Tibial artery (tissue), 4 donors: ENCODE data around the gene PSRC1.

Experiments
- DNase-seq, 2 donors: peaks; one replicate each; pipeline ENCODE4 v3.0.0-alpha.2; 2019
- H3K27ac ChIP-seq, 2 donors: fragments of 200-600 bp; sonication (generic) in 1 of 2; 1 replicate in 1 of 2; 2 replicates in 1 of 2; pipeline ENCODE4 v1.5.1; 2018 to 2019; ENCODE audit warnings: mild to moderate bottlenecking in 1 of 2
- H3K27me3 ChIP-seq, 2 donors: fragments of 200-600 bp; sonication (generic) in 1 of 2; one replicate each; pipeline versions ENCODE4 v1.5.1 to v1.6.0; 2016 to 2019
- H3K36me3 ChIP-seq, 3 donors: fragments of 200-600 bp; sonication (generic) in 2 of 3; one replicate each; pipeline ENCODE4 v1.5.1; 2016 to 2019; ENCODE audit warnings: mild to moderate bottlenecking in 2 of 3
- H3K4me1 ChIP-seq, 4 donors: fragments of 200-600 bp; sonication (generic) in 2 of 4; 1 replicate in 3 of 4; 2 replicates in 1 of 4; pipeline ENCODE4 v1.5.1; 2016 to 2019
- H3K4me3 ChIP-seq, 2 donors: fragments of 200-600 bp; sonication (generic) in 1 of 2; 1 replicate in 1 of 2; 2 replicates in 1 of 2; pipeline ENCODE4 v1.5.1; 2018 to 2019; ENCODE audit warnings: mild to moderate bottlenecking in 2 of 2
- H3K9me3 ChIP-seq, 3 donors: fragments of 200-600 bp; sonication (generic) in 1 of 3; one replicate each; pipeline ENCODE4 v1.5.1; 2016 to 2019
- intact Hi-C: fragments of 100-400 bp; cut with DNase I; formaldehyde crosslinking; loops from one replicate; pipeline ENCODE4 v1.15.0; 2023; ENCODE audit warnings: low total_unique reads
- TF ChIP-seq, protein P1 (sequence below), 2 experiments: fragments of 200-600 bp in 1 of 2; fragments of 450-650 bp in 1 of 2; IDR thresholded peaks; one replicate each; pipeline ENCODE4 v1.5.1; 2017 to 2019; ENCODE audit warnings: antibody characterized with exemption in 2 of 2, mild to moderate bottlenecking in 1 of 2, moderate library complexity in 1 of 2

The PSRC1 gene

DNA sequence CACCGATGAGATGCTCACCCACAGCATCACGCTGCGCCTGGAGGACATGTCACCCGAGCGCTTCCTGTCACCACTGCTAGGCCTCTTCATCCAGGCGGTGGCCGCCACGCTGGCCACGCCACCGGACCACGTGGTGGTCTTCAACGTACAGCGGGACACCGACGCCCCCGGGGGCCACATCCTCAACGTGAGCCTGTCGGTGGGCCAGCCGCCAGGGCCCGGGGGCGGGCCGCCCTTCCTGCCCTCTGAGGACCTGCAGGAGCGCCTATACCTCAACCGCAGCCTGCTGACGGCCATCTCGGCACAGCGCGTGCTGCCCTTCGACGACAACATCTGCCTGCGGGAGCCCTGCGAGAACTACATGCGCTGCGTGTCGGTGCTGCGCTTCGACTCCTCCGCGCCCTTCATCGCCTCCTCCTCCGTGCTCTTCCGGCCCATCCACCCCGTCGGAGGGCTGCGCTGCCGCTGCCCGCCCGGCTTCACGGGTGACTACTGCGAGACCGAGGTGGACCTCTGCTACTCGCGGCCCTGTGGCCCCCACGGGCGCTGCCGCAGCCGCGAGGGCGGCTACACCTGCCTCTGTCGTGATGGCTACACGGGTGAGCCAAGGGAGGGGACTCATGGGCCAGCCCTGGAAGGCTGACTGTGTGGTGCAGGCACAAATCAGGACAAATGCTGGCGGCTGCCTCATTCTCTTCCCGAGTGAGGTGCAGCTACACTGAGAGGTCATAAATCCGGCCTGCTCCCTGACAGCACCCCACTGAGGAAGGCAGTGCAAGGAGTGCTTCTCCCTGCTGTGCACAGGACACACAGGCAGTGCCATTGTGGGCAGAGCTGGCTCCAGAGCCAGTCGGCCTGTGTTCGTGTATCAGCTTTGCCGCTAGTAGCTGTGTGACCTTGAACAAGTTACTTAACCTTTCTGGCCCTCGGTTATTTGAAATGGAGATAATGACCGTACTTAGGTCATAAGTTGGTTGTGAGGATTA, 24.2 kb downstream of the PSRC1 start:
- TF ChIP-seq, protein P1, sequence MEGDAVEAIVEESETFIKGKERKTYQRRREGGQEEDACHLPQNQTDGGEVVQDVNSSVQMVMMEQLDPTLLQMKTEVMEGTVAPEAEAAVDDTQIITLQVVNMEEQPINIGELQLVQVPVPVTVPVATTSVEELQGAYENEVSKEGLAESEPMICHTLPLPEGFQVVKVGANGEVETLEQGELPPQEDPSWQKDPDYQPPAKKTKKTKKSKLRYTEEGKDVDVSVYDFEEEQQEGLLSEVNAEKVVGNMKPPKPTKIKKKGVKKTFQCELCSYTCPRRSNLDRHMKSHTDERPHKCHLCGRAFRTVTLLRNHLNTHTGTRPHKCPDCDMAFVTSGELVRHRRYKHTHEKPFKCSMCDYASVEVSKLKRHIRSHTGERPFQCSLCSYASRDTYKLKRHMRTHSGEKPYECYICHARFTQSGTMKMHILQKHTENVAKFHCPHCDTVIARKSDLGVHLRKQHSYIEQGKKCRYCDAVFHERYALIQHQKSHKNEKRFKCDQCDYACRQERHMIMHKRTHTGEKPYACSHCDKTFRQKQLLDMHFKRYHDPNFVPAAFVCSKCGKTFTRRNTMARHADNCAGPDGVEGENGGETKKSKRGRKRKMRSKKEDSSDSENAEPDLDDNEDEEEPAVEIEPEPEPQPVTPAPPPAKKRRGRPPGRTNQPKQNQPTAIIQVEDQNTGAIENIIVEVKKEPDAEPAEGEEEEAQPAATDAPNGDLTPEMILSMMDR (IDR thresholded peaks at IDR 0.05), result no peak
- no peak overlapping the region for H3K27ac ChIP-seq

DNA sequence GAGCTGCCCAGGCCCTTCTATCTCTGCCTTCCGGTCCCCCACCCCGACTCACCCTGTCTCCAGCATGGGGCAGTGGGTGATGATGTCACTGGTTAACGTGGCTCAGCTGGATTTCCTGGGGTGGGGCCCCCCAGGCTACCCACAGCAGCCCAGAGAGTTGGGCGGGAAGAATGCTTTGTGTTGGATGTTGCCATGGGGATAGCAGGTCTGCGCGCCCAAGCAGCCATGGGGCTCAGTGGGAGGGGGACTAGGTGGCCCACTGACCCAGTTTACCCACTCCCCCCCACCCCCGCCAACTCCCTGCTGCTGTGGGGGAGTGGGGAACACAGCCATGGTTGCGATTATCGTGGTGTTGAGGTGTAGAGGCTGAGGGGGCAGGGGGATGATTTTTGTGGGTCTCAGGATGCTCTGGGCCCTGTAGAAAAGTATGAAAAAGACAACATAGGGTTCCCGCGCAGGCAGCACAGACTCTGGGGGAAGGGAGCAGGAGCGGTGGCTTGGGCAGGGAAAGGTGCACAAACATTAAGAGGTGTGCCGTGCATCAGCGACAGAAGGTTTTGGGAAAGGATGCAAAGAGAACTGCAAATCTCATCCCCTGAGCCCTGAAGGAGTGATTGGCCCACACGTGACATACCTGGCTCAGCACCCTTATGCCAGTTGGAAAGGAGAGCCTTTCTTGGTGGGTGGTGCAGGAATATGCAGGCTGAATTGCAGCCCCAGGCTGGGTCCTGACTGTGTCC, 25.1 kb downstream of the PSRC1 start:
- TF ChIP-seq, protein P1 (IDR thresholded peaks at IDR 0.05), result no peak
- Histone ChIP-seq H3K9me3 (no peaks in the 10 kb centered on the region), H3K27ac (no peak overlapping the region), H3K27me3 (no peaks in the 10 kb centered on the region), H3K4me1 (peaks cover 0 to 31% (median 23%) of the 10 kb centered on the region in 4 donors), H3K36me3 (peaks cover 0 to 26% (median 9%) of the 10 kb centered on the region in 3 donors), H3K4me3 (no peak overlapping the region)
- no peak for DNase-seq
- intact Hi-C loops, result no loop called here

More for the DNA sequence above, 24.2 kb downstream of the PSRC1 start:
- peaks cover 0 to 31% (median 16%) of the 10 kb centered on the region in 4 donors for H3K4me1 ChIP-seq
- no peaks in the 10 kb centered on the region for H3K27me3 ChIP-seq
- no peak for DNase-seq
- no peak overlapping the region for H3K4me3 ChIP-seq
- intact Hi-C loops, result no loop called here
- peaks cover 0 to 26% (median 9%) of the 10 kb centered on the region in 3 donors for H3K36me3 ChIP-seq
- no peaks in the 10 kb centered on the region for H3K9me3 ChIP-seq

DNA sequence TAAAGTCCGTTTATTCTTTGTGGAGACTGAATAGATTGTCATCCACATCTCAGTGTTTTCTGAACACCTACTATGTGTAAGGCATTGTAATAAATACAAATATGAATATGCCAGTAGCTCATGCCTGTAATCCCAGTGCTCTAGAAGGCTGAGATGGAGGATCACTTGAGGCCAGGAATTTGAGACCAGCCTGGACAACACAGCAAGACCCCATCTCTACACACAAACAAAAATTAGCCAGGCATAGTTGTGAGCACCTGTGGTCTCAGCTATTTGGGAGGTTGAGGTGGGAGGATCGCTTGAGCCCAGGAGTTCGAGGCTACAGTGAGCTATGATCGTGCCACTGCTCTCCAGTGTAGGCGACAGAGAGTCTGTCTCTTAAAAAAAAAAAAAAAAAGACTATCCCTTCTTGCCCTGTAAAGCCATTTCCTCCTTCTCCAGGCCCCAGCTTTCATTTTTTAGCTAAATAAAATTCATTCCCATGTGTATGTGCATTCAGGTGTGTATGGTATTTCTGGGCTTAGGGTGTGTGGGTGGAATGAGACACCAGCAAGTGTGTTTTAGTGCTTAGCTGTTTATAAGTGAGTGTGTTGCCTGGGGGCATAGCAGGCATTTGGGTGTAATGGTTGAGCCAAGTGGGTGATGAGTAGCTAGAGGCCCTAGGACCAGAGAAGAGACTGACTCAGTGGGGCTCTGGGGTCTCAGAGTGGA, 25.8 kb downstream of the PSRC1 start:
- no peak for DNase-seq
- H3K36me3 ChIP-seq, result peaks cover 0 to 26% (median 9%) of the 10 kb centered on the region in 3 donors
- no peak overlapping the region for H3K4me3 ChIP-seq
- no peaks in the 10 kb centered on the region for H3K9me3 ChIP-seq
- TF ChIP-seq, protein P1 (IDR thresholded peaks at IDR 0.05), result no peak
- H3K27ac ChIP-seq, result no peak overlapping the region
- no peaks in the 10 kb centered on the region for H3K27me3 ChIP-seq
- peaks cover 0 to 30% (median 22%) of the 10 kb centered on the region in 4 donors for H3K4me1 ChIP-seq
- intact Hi-C loops, result no loop called here

DNA sequence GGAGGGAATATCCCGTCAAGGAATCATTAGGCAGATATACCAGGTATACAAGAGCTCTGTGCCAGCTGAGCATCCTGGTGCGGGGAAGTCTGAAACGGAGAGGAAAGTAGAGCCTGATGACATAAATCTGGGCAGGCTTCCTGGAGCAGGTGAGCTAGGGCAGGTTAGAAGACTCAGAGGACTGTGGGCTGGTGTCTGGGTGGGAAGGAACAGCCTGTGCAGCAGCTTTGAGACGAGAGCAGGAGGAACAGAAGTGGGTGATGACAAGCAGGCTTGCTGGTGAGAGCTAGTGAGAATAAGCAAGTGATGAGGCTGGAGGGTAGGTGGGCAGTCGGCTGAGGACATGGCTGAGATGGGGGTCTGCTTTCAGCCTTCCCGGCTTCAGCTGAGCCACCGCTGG, 26.9 kb downstream of the PSRC1 start:
- TF ChIP-seq, protein P1 (IDR thresholded peaks at IDR 0.05), result no peak
- no peaks in the 10 kb centered on the region for H3K27me3 ChIP-seq
- peaks cover 0 to 30% (median 22%) of the 10 kb centered on the region in 4 donors for H3K4me1 ChIP-seq
- no peak for DNase-seq
- no peak overlapping the region for H3K27ac ChIP-seq
- peaks cover 0 to 17% (median 9%) of the 10 kb centered on the region in 3 donors for H3K36me3 ChIP-seq
- intact Hi-C loops, result no loop called here
- no peaks in the 10 kb centered on the region for H3K9me3 ChIP-seq
- no peak overlapping the region for H3K4me3 ChIP-seq

DNA sequence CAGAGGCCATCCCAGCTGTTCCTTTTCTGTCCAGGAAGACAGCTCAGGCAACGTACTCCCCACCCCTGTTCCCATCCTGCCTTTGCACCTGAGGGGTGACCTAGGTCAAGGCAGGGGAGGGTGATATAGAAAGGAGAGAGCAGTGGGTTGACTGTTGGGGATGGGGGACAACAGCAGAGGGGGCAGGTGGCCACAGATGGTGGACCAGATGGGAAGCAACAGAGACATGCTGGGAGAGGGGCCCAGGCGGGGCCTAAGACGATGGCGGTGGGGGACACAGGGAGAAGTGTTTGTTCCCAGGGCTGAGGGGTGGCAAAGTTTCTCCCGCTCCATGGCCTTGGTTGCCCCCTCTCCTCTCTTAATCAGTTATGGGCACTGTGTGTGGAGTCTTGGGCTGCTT, 27.3 kb downstream of the PSRC1 start:
- DNase-seq, result no peak
- TF ChIP-seq, protein P1 (IDR thresholded peaks at IDR 0.05), result no peak
- peaks cover 0 to 30% (median 22%) of the 10 kb centered on the region in 4 donors for H3K4me1 ChIP-seq
- peaks cover 0 to 13% (median 9%) of the 10 kb centered on the region in 3 donors for H3K36me3 ChIP-seq
- no peaks in the 10 kb centered on the region for H3K9me3 ChIP-seq
- no peak overlapping the region for H3K27ac ChIP-seq
- H3K27me3 ChIP-seq, result no peaks in the 10 kb centered on the region
- intact Hi-C loops, result no loop called here
- no peak overlapping the region for H3K4me3 ChIP-seq
